Neural progenitor cell (in vitro differentiated cells): Measurements from ENCODE around the gene ARL15.

Experiments used
- EZH2 ChIP-seq: fragments of 200-600 bp; sonication (generic); IDR thresholded peaks from 2 replicates; pipeline ENCODE4 v1.6.1; 2017; ENCODE audit warnings: antibody characterized with exemption, mild to moderate bottlenecking, moderate library complexity
- EZH2phosphoT487 ChIP-seq: fragments of 200-600 bp; sonication (generic); IDR thresholded peaks from 2 replicates; pipeline ENCODE4 v1.6.1; 2017; ENCODE audit warnings: antibody characterized with exemption
- TF ChIP-seq, protein P1 (sequence below): fragments of 200-600 bp; sonication (generic); IDR thresholded peaks from 2 replicates; pipeline ENCODE4 v1.5.1; 2017; ENCODE audit warnings: antibody characterized with exemption, mild to moderate bottlenecking

DNA sequence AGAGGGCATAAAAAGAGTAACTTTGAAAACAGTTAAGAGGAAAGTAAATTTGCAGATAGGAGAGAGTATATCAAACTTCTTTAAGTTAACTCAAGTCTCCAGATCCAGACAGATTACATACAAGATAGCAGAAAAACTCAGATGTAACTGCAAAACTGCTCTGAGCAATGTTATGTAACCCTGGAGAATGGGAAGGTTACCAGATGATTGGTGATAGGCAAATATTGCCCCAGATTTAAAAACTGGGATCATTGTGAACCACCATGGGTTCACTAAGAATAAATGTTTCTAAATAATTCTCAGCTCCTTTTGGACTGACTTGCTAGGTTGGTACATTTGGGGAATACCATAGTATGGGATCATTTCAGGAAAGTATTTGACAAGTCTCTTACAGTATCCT, 176.5 kb downstream of the ARL15 start:
- TF ChIP-seq, protein P1, sequence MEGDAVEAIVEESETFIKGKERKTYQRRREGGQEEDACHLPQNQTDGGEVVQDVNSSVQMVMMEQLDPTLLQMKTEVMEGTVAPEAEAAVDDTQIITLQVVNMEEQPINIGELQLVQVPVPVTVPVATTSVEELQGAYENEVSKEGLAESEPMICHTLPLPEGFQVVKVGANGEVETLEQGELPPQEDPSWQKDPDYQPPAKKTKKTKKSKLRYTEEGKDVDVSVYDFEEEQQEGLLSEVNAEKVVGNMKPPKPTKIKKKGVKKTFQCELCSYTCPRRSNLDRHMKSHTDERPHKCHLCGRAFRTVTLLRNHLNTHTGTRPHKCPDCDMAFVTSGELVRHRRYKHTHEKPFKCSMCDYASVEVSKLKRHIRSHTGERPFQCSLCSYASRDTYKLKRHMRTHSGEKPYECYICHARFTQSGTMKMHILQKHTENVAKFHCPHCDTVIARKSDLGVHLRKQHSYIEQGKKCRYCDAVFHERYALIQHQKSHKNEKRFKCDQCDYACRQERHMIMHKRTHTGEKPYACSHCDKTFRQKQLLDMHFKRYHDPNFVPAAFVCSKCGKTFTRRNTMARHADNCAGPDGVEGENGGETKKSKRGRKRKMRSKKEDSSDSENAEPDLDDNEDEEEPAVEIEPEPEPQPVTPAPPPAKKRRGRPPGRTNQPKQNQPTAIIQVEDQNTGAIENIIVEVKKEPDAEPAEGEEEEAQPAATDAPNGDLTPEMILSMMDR = no peak
- TF ChIP-seq EZH2 = no peak
- no peak for TF ChIP-seq EZH2phosphoT487
